Mesothelial cell of epicardium (in vitro differentiated cells): ENCODE results near the gene ACKR1. TPM values are rescaled to one million over a fixed set of nuclear protein-coding genes. Genes with fewer than 3 reads are reported as not detected.

Experiments
- DNase-seq, 2 experiments: peaks; one replicate each; pipeline ENCODE4 v3.0.0; 2021; ENCODE audit warnings: low spot score in 2 of 2; ENCODE audit not compliant: unreplicated experiment in 2 of 2
- H3K27ac Mint-ChIP-seq: 2 replicates; pipeline ENCODE4 v1.8.0; 2021; ENCODE audit warnings: mixed read lengths
- H3K27me3 Mint-ChIP-seq: 2 replicates; pipeline ENCODE4 v1.8.0; 2021; ENCODE audit warnings: low read depth, mixed read lengths
- H3K36me3 Mint-ChIP-seq: 2 replicates; pipeline ENCODE4 v1.8.0; 2021; ENCODE audit warnings: mixed read lengths
- H3K4me1 Mint-ChIP-seq: 2 replicates; pipeline ENCODE4 v1.8.0; 2021; ENCODE audit warnings: mixed read lengths
- H3K4me3 Mint-ChIP-seq: 2 replicates; pipeline ENCODE4 v1.8.0; 2021; ENCODE audit warnings: mild to moderate bottlenecking, moderate library complexity, mixed read lengths
- H3K9me3 Mint-ChIP-seq: 2 replicates; pipeline ENCODE4 v1.8.0; 2021; ENCODE audit warnings: mixed read lengths
- total RNA-seq: library from RNA; stranded (reverse); gene quantifications from 3 replicates; pipeline ENCODE4 v1.2.1, GENCODE V29; 2021
- TF ChIP-seq, protein P1 (sequence below): fragments of 200-600 bp; sonication (generic); IDR thresholded peaks from one replicate; pipeline ENCODE4 v1.5.0; 2021; ENCODE audit warnings: antibody characterized with exemption; ENCODE audit not compliant: unreplicated experiment

Gene ACKR1
- total RNA-seq, 1 donor from 2014 or later, result 0.38 TPM

DNA sequence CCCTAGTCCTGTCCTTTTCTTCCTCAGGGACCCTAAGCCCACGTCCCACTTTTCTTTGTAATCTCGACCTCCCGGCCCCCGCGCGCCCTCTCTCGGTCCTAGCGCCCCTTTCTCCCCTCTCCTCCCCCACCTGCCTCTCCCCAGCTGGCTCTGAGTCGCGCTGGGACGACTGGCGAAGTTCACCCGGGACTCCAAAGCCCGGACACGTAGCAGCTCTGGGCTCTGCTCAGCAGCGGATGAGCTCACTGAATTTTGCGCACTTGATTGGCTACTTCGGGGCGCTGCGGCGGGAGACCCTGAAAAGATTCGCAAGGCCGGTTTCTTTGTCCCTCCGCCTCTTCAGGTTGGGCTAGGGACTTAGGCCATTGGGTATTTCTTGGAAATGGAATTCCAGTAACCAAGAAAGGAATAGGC is 16.3 kb upstream of the ACKR1 start:
- peak in 1 of 2 experiments; percentile 71 for DNase-seq
- TF ChIP-seq, protein P1, sequence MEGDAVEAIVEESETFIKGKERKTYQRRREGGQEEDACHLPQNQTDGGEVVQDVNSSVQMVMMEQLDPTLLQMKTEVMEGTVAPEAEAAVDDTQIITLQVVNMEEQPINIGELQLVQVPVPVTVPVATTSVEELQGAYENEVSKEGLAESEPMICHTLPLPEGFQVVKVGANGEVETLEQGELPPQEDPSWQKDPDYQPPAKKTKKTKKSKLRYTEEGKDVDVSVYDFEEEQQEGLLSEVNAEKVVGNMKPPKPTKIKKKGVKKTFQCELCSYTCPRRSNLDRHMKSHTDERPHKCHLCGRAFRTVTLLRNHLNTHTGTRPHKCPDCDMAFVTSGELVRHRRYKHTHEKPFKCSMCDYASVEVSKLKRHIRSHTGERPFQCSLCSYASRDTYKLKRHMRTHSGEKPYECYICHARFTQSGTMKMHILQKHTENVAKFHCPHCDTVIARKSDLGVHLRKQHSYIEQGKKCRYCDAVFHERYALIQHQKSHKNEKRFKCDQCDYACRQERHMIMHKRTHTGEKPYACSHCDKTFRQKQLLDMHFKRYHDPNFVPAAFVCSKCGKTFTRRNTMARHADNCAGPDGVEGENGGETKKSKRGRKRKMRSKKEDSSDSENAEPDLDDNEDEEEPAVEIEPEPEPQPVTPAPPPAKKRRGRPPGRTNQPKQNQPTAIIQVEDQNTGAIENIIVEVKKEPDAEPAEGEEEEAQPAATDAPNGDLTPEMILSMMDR, result no peak
- H3K27ac Mint-ChIP-seq, result no peak overlapping the region
- no peaks in the 10 kb centered on the region for H3K9me3 Mint-ChIP-seq
- H3K36me3 Mint-ChIP-seq, result no peaks in the 10 kb centered on the region
- H3K27me3 Mint-ChIP-seq, result peaks cover 73% of the 10 kb centered on the region
- H3K4me3 Mint-ChIP-seq, result peak overlapping the region; percentile 63
- H3K4me1 Mint-ChIP-seq, result peaks cover 14% of the 10 kb centered on the region

DNA sequence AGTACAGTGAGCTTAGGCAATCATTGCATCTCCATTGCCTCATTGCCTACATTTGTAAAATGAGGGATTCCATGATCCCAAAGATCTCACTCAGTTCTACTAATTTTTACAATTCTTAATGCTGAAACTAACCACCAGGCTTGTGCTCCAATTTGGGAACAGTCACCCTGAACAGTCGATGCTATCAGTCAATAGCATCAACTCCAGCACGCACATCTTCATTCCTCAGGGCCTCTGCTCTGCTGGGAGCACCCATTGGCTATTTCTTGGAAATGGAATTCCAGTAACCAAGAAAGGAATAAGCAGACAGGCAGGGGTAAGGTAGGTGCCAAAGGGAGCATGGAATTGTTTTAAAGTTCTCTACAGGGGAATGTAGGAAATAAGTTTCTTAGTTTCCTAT is 14.2 kb upstream of the ACKR1 start:
- no peak overlapping the region for H3K27ac Mint-ChIP-seq
- H3K9me3 Mint-ChIP-seq, result no peaks in the 10 kb centered on the region
- TF ChIP-seq, protein P1, result no peak
- peaks cover 14% of the 10 kb centered on the region for H3K4me1 Mint-ChIP-seq
- H3K27me3 Mint-ChIP-seq, result peaks cover 65% of the 10 kb centered on the region
- no peaks in the 10 kb centered on the region for H3K36me3 Mint-ChIP-seq
- no peak overlapping the region for H3K4me3 Mint-ChIP-seq
- DNase-seq, result no peak

DNA sequence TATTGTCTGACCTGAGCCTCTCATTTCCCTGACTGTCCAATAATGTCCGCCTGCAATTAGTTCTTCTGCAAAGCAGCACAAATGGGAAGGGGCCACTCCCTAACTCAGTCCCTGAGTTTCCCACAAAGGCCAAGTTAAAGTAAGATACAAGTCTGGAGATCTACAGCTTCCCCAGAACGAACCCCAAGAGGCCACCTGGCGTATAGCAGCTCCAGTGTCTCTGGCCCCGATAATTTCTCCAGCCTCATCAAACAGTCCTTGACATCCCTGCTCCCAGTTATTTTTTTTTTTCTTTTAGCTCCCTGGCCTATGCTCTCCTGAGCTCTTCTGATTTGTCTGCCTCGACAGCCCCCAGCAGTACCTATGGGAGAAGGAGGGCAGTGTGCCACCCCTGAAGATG is 8.1 kb upstream of the ACKR1 start:
- Mint-ChIP-seq H3K9me3 (no peaks in the 10 kb centered on the region), H3K4me1 (peaks cover 6% of the 10 kb centered on the region), H3K36me3 (no peaks in the 10 kb centered on the region), H3K27ac (no peak overlapping the region), H3K27me3 (peaks cover 27% of the 10 kb centered on the region), H3K4me3 (no peak overlapping the region)
- no peak for DNase-seq
- TF ChIP-seq, protein P1, result no peak

DNA sequence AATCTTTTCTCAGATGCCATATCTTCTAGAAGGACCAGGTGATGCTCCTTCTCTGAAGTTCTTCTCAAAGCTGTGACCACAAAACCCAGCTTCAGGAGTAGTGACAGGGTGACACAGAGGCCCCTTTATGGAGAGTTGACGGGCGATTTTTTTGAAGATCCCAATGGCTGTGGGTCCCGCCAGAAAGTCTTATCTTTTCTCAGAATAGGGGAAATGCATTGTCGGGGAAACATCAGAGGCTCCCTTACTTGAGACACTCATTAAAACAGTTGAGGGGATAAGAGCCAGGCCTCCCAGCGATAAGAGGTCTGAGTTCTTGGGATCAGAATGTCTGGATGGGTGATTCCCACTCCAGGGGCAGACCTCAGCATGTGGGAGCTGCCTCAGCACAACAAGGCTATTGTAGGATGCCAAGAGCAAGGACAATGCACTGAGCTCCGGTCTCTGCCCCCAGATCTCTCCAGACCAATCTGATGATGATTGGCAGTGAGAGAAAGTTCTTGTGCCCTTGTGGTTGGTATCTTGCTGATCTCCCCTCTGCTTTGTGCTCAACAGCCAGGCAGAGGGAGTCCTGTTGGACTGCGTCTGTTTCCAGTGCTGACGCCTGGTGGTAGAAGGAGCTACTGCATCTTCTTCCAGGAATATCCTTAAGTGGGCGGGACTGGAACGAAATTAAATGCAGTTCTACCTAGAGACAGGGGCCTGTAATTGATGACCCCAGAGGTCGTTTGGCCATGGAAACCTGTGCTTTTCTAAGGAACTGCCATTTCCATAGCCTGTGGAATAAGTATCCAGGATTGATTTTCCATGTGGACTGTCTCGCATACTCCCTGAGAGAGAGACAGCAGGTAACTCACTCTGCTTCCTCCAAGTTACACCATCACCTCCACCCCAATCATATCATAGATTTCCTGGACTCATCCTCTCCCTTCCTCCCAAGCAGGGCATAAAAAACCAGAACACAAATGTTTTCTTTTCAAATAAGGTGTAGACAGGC is 6.8 kb upstream of the ACKR1 start:
- peak; percentile 47 to 81 for DNase-seq
- no peak overlapping the region for H3K4me3 Mint-ChIP-seq
- peaks cover 24% of the 10 kb centered on the region for H3K27me3 Mint-ChIP-seq
- no peak overlapping the region for H3K27ac Mint-ChIP-seq
- TF ChIP-seq, protein P1, result peak; percentile 94
- no peaks in the 10 kb centered on the region for H3K9me3 Mint-ChIP-seq
- H3K36me3 Mint-ChIP-seq, result no peaks in the 10 kb centered on the region
- H3K4me1 Mint-ChIP-seq, result peaks cover 9% of the 10 kb centered on the region

DNA sequence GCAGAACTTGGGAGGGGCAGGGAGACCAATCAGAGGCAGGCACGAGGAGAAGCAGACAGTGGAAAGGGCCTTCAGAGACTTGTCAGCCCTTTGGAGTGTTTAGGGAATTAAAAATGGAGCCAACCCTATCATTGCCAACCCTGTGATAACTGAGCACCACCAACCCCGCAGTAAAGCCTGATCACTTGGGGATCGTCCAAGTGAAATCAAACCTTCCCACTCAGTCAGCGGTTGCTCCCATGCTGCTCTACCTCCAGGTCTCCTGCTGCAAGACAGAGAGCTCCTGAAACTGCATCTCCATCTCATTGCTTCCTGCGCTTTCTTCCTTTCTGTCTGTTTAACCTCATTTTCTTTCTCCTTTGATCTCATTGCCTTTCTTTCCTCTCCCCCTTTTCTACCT is 4.8 kb upstream of the ACKR1 start:
- Mint-ChIP-seq H3K27me3 (peaks cover 44% of the 10 kb centered on the region), H3K27ac (no peak overlapping the region), H3K36me3 (no peaks in the 10 kb centered on the region), H3K4me1 (peaks cover 15% of the 10 kb centered on the region), H3K4me3 (no peak overlapping the region), H3K9me3 (no peaks in the 10 kb centered on the region)
- TF ChIP-seq, protein P1, result no peak
- DNase-seq, result no peak
